Measurements from ENCODE around the gene ARID2.

The ARID2 gene

DNA sequence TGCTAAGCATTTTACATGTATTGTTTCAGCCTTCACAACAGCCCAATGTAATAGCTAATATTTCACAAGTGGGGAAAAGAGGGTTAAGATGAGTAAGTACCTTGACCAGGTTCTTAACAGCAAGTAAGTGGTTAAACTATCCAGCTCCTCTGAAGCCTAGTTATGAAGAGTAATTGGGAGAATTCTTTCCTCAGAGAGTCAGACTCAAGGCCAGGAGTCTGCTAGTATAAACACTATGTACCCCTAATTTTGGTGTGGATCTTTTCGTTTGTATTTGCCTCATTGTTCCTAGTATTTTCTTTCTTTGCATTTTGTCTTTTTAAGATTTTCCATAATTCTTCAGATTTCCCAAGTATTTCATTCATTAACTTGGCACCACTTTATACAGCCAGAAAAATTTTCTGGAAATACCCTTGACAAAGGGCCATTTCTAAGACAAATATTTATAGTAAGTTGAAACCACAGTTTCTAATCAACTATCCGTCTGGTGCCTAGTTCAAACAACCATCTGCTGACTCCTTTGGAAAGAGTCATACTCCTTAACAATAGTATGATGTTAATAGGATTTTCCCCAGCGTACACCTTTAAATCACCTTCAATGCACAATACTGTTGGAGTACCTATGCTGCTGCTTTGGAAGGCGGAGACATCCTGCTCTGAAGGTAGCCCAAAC is 179.7 kb downstream of the ARID2 start:
- Histone ChIP-seq H3K9me3 (ENCODE audit: control insufficient read depth in 1 of 2, low read length in 2 of 2) (no peaks in the 10 kb centered on the region), H3K4me1 (ENCODE audit: control insufficient read depth in 1 of 2, insufficient read depth in 2 of 2, low read length in 2 of 2) (no peaks in the 10 kb centered on the region), H3K36me3 (ENCODE audit: control insufficient read depth in 1 of 2, insufficient read depth in 2 of 2, low read length in 2 of 2) (peaks cover 0 to 6% of the 10 kb centered on the region in 2 donors), H3K4me3 (ENCODE audit: low read depth in 1 of 2, low read length in 2 of 2) (no peak overlapping the region), H3K27me3 (ENCODE audit: control insufficient read depth in 1 of 2, insufficient read depth in 2 of 2, low read length in 2 of 2) (no peaks in the 10 kb centered on the region), H3K27ac (ENCODE audit: low read depth, low read length) (no peak overlapping the region), H3K9ac (ENCODE audit: low read depth in 1 of 2, low read length in 2 of 2) (no peak overlapping the region)

DNA sequence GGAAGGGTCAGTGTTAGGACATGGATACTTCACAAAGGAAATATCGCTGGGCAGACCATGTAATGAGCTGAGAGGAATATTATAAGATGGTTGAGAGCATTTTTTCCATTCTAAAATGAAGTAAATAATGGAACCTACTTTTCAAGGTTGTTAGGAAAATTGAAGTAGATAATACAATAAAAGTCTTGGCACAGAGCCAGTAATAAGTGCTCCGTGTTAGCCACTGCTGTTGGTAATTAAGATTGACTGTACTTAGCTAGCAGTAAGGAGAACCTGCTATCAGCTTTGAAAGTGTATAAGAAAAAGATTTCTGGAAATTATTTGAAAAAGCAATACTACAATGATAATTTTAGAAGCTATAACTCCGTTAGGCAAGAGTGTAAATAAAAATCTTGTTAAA is 183.3 kb downstream of the ARID2 start:
- H3K9me3 ChIP-seq (ENCODE audit: control insufficient read depth in 1 of 2, low read length in 2 of 2) = no peaks in the 10 kb centered on the region
- no peaks in the 10 kb centered on the region for H3K27me3 ChIP-seq (ENCODE audit: control insufficient read depth in 1 of 2, insufficient read depth in 2 of 2, low read length in 2 of 2)
- H3K36me3 ChIP-seq (ENCODE audit: control insufficient read depth in 1 of 2, insufficient read depth in 2 of 2, low read length in 2 of 2) = peaks cover 0 to 6% of the 10 kb centered on the region in 2 donors
- H3K4me3 ChIP-seq (ENCODE audit: low read depth in 1 of 2, low read length in 2 of 2) = no peak overlapping the region
- H3K4me1 ChIP-seq (ENCODE audit: control insufficient read depth in 1 of 2, insufficient read depth in 2 of 2, low read length in 2 of 2) = no peaks in the 10 kb centered on the region
- no peak overlapping the region for H3K9ac ChIP-seq (ENCODE audit: low read depth in 1 of 2, low read length in 2 of 2)
- H3K27ac ChIP-seq (ENCODE audit: low read depth, low read length) = no peak overlapping the region

DNA sequence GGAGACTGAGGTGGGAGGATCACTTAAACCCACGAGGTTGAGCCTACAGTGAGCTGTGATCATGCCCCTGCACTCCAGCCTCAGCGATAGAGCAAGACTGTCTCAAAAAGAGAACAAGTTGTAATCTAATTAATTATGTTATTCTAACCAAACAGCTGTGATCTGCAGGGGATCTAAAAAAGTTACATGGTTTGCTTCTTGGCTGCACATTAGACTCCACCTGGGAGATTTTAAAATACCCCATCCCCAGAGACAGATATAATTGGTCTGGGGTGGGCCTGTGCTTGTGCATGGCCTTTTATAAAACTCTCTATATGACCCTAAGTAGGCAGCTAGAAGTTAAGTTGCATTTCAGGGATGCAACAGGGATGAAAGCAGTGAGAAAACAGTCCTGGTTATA is 184.1 kb downstream of the ARID2 start:
- Histone ChIP-seq H3K27ac (ENCODE audit: low read depth, low read length) (no peak overlapping the region), H3K9me3 (ENCODE audit: control insufficient read depth in 1 of 2, low read length in 2 of 2) (no peaks in the 10 kb centered on the region), H3K4me3 (ENCODE audit: low read depth in 1 of 2, low read length in 2 of 2) (no peak overlapping the region), H3K9ac (ENCODE audit: low read depth in 1 of 2, low read length in 2 of 2) (no peak overlapping the region), H3K36me3 (ENCODE audit: control insufficient read depth in 1 of 2, insufficient read depth in 2 of 2, low read length in 2 of 2) (peaks cover 0 to under 1% of the 10 kb centered on the region in 2 donors), H3K27me3 (ENCODE audit: control insufficient read depth in 1 of 2, insufficient read depth in 2 of 2, low read length in 2 of 2) (no peaks in the 10 kb centered on the region), H3K4me1 (ENCODE audit: control insufficient read depth in 1 of 2, insufficient read depth in 2 of 2, low read length in 2 of 2) (no peaks in the 10 kb centered on the region)

DNA sequence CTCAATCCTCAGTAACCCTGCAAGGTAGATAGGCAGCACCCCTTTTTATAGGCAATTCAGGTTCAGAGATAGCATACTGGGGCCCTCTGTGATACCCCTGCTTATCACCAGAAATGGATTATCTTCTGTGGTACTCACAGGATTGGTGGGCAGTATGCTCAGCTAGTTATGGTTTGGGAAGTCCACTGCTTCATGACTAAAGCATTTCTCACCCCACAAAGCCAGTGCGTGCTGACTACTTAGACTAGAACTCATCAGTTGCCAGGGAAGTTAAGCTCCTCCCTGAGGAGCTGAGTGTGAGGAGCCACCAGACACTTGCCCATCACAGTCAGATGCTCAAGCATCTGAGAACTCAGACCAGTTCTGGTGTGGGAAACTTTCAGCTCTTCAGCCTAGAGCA is 184.6 kb downstream of the ARID2 start:
- Histone ChIP-seq H3K27me3 (ENCODE audit: control insufficient read depth in 1 of 2, insufficient read depth in 2 of 2, low read length in 2 of 2) (no peaks in the 10 kb centered on the region), H3K27ac (ENCODE audit: low read depth, low read length) (no peak overlapping the region), H3K9ac (ENCODE audit: low read depth in 1 of 2, low read length in 2 of 2) (no peak overlapping the region), H3K4me3 (ENCODE audit: low read depth in 1 of 2, low read length in 2 of 2) (no peak overlapping the region), H3K4me1 (ENCODE audit: control insufficient read depth in 1 of 2, insufficient read depth in 2 of 2, low read length in 2 of 2) (no peaks in the 10 kb centered on the region), H3K36me3 (ENCODE audit: control insufficient read depth in 1 of 2, insufficient read depth in 2 of 2, low read length in 2 of 2) (peaks cover 0 to 5% of the 10 kb centered on the region in 2 donors), H3K9me3 (ENCODE audit: control insufficient read depth in 1 of 2, low read length in 2 of 2) (no peaks in the 10 kb centered on the region)

DNA sequence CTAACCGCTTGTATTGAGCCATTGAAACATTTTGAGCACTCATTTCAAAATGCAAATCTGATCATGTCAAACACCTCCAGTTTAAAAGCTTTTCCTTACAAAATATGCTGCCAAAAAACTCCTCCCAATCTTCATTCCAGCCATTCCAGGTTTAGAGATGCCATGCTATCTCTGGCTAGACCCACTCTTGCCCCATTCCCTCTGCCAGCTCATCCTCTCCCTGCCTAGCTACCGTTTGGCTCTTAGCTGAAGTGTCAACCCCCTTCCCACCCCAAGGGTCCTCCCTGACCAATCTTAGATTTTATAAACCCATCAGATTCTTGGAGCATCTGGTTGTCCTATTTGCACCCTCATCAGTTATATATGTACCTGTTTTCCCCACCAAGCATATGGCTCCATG is 185.9 kb downstream of the ARID2 start:
- Histone ChIP-seq H3K9ac (ENCODE audit: low read depth in 1 of 2, low read length in 2 of 2) (no peak overlapping the region), H3K27me3 (ENCODE audit: control insufficient read depth in 1 of 2, insufficient read depth in 2 of 2, low read length in 2 of 2) (no peaks in the 10 kb centered on the region), H3K27ac (ENCODE audit: low read depth, low read length) (no peak overlapping the region), H3K36me3 (ENCODE audit: control insufficient read depth in 1 of 2, insufficient read depth in 2 of 2, low read length in 2 of 2) (peaks cover 5 to 6% of the 10 kb centered on the region in 2 donors), H3K4me1 (ENCODE audit: control insufficient read depth in 1 of 2, insufficient read depth in 2 of 2, low read length in 2 of 2) (no peaks in the 10 kb centered on the region), H3K4me3 (ENCODE audit: low read depth in 1 of 2, low read length in 2 of 2) (no peak overlapping the region), H3K9me3 (ENCODE audit: control insufficient read depth in 1 of 2, low read length in 2 of 2) (no peaks in the 10 kb centered on the region)

DNA sequence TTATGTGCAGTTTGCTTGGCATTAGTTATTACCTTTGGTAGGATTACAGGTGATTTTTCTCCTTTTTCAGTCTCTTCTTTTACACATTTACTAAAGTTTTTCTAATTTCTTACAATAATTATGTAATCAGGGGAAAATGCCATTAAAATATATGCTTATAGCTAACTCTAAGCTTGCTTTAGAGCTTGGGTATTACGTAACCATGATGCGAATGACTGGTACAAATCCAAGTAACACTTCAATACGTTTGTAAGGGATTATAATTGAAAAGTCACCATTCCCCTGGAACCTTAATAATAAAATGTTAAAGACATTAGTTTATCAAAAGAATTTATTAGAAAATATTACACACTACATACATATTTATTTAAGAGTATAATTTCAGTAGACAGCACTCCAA is 189.3 kb downstream of the ARID2 start:
- Histone ChIP-seq H3K27ac (ENCODE audit: low read depth, low read length) (no peak overlapping the region), H3K4me3 (ENCODE audit: low read depth in 1 of 2, low read length in 2 of 2) (no peak overlapping the region), H3K9ac (ENCODE audit: low read depth in 1 of 2, low read length in 2 of 2) (no peak overlapping the region), H3K36me3 (ENCODE audit: control insufficient read depth in 1 of 2, insufficient read depth in 2 of 2, low read length in 2 of 2) (peaks cover 11 to 22% of the 10 kb centered on the region in 2 donors), H3K4me1 (ENCODE audit: control insufficient read depth in 1 of 2, insufficient read depth in 2 of 2, low read length in 2 of 2) (no peaks in the 10 kb centered on the region), H3K9me3 (ENCODE audit: control insufficient read depth in 1 of 2, low read length in 2 of 2) (no peaks in the 10 kb centered on the region), H3K27me3 (ENCODE audit: control insufficient read depth in 1 of 2, insufficient read depth in 2 of 2, low read length in 2 of 2) (no peaks in the 10 kb centered on the region)

DNA sequence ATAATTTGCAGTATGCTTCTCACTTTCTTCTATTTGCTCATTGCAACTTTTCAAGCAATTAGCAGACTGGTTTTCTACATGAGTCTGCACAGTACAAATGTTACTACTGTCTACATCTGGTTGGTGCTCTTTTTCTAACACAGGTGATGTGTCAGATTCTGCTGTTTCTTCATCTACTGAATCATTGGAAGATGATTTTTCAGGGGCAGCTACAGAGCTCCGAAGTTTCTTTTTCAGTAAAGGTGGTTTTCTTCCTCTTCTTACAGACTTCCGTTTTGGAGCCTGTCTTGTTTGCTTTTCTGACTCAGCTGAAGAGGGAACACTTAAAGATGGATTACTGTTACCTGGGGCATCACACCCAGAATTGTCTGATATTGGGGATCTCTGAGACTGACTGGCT is 198.8 kb downstream of the ARID2 start:
- no peak overlapping the region for H3K9ac ChIP-seq (ENCODE audit: low read depth in 1 of 2, low read length in 2 of 2)

DNA sequence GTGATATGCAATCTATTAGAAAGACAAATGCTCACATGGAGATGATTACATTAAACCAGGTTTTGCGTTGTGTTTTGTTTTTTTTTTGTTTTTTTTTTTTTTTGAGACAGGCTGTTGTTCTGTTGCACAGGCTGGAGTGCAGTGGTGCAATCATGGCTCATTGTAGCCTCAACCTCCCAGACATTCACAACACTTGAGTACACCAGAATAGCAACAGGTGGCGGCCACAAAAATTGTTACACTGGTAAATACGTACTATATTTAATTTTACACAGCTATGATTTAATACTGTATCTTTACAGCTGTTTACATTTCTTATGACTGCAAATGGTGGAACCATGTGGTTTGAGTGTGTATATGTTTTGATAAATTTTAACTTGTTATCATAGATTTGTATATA is 200.9 kb downstream of the ARID2 start:
- Histone ChIP-seq H3K9ac (ENCODE audit: low read depth in 1 of 2, low read length in 2 of 2) (no peak overlapping the region), H3K36me3 (ENCODE audit: control insufficient read depth in 1 of 2, insufficient read depth in 2 of 2, low read length in 2 of 2) (peaks cover 16 to 57% of the 10 kb centered on the region in 2 donors), H3K9me3 (ENCODE audit: control insufficient read depth in 1 of 2, low read length in 2 of 2) (no peaks in the 10 kb centered on the region), H3K27ac (ENCODE audit: low read depth, low read length) (no peak overlapping the region), H3K4me1 (ENCODE audit: control insufficient read depth in 1 of 2, insufficient read depth in 2 of 2, low read length in 2 of 2) (no peaks in the 10 kb centered on the region), H3K4me3 (ENCODE audit: low read depth in 1 of 2, low read length in 2 of 2) (no peak overlapping the region), H3K27me3 (ENCODE audit: control insufficient read depth in 1 of 2, insufficient read depth in 2 of 2, low read length in 2 of 2) (no peaks in the 10 kb centered on the region)

More for the DNA sequence above, 198.8 kb downstream of the ARID2 start:
- Histone ChIP-seq H3K4me3 (ENCODE audit: low read depth in 1 of 2, low read length in 2 of 2) (no peak overlapping the region), H3K27ac (ENCODE audit: low read depth, low read length) (no peak overlapping the region), H3K36me3 (ENCODE audit: control insufficient read depth in 1 of 2, insufficient read depth in 2 of 2, low read length in 2 of 2) (peaks cover 20 to 74% of the 10 kb centered on the region in 2 donors), H3K27me3 (ENCODE audit: control insufficient read depth in 1 of 2, insufficient read depth in 2 of 2, low read length in 2 of 2) (no peaks in the 10 kb centered on the region), H3K9me3 (ENCODE audit: control insufficient read depth in 1 of 2, low read length in 2 of 2) (no peaks in the 10 kb centered on the region), H3K4me1 (ENCODE audit: control insufficient read depth in 1 of 2, insufficient read depth in 2 of 2, low read length in 2 of 2) (no peaks in the 10 kb centered on the region)

DNA sequence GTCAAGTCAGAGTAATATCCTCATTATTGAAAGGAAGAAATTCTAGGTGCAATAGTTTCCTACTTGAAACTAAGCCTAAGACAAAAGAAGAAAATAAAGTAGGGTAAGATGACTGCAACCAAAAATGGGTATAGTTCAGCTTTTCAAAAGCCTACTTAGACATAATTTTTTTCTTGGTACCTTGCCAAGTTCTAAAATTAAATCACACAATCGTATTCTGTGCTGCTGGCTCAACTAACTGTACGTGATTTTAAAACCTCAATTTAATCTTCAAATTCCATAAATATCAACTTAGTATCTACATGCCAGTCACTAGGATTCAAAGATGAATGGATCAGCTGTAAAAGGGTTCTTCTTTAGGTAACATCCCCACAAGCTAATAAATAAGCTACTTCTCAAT is 204.0 kb downstream of the ARID2 start:
- Histone ChIP-seq H3K4me1 (ENCODE audit: control insufficient read depth in 1 of 2, insufficient read depth in 2 of 2, low read length in 2 of 2) (peaks cover 0 to 1% of the 10 kb centered on the region in 2 donors), H3K9me3 (ENCODE audit: control insufficient read depth in 1 of 2, low read length in 2 of 2) (no peaks in the 10 kb centered on the region), H3K36me3 (ENCODE audit: control insufficient read depth in 1 of 2, insufficient read depth in 2 of 2, low read length in 2 of 2) (peaks cover 4 to 30% of the 10 kb centered on the region in 2 donors), H3K4me3 (ENCODE audit: low read depth in 1 of 2, low read length in 2 of 2) (no peak overlapping the region), H3K27me3 (ENCODE audit: control insufficient read depth in 1 of 2, insufficient read depth in 2 of 2, low read length in 2 of 2) (no peaks in the 10 kb centered on the region), H3K27ac (ENCODE audit: low read depth, low read length) (no peak overlapping the region), H3K9ac (ENCODE audit: low read depth in 1 of 2, low read length in 2 of 2) (no peak overlapping the region)

DNA sequence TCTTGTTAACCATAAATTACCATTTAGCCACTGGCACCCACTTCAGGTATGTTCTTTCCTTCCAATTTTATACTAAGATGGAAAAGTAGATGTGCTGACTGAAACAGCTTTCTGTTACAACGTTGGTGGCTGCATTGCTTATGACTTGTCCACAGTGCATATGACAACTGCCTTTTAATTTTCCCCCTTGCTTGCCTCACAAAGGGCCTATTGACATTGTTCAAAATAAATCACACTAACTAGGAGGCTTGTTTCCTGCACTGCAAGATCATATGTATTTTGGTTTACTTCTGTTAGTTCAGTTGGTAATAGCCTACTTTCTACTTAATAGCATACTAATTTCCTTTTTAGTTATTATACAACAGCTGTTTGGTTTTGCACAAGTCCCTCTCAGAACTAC is 205.4 kb downstream of the ARID2 start:
- no peaks in the 10 kb centered on the region for H3K27me3 ChIP-seq (ENCODE audit: control insufficient read depth in 1 of 2, insufficient read depth in 2 of 2, low read length in 2 of 2)
- H3K9me3 ChIP-seq (ENCODE audit: control insufficient read depth in 1 of 2, low read length in 2 of 2) = no peaks in the 10 kb centered on the region
- peaks cover 4 to 7% of the 10 kb centered on the region in 2 donors for H3K4me1 ChIP-seq (ENCODE audit: control insufficient read depth in 1 of 2, insufficient read depth in 2 of 2, low read length in 2 of 2)
- no peak overlapping the region for H3K4me3 ChIP-seq (ENCODE audit: low read depth in 1 of 2, low read length in 2 of 2)
- H3K36me3 ChIP-seq (ENCODE audit: control insufficient read depth in 1 of 2, insufficient read depth in 2 of 2, low read length in 2 of 2) = peaks cover 3 to 21% of the 10 kb centered on the region in 2 donors
- no peak overlapping the region for H3K27ac ChIP-seq (ENCODE audit: low read depth, low read length)
- H3K9ac ChIP-seq (ENCODE audit: low read depth in 1 of 2, low read length in 2 of 2) = no peak overlapping the region

Data from duodenal mucosa (tissue), 2 donors.